ENCODE data around the gene PRR5L. TPM values are rescaled to one million over a fixed set of nuclear protein-coding genes. Genes with fewer than 3 reads are reported as not detected.

PRR5L gene
- total RNA-seq, 4 donors from 2014 or later: 1.1 to 3.4 (median 1.7) TPM

GRCh38 chr11:36340897-36341296 is 44.8 kb downstream of the PRR5L start:
- no peak for DNase-seq (ENCODE audit: low spot score in 2 of 2)

GRCh38 chr11:36341915-36342314 is 45.8 kb downstream of the PRR5L start:
- no peak for DNase-seq (ENCODE audit: low spot score in 2 of 2)
- WGBS, 2 donors: 86 to 92% methylated on average over 8 of the region's 8 CpGs
- intact Hi-C loops (cut with DNase I; ENCODE audit: low total_unique reads): no loop called here
- no peak overlapping the region for H3K4me3 ChIP-seq (ENCODE audit: low read depth, poor library complexity, severe bottlenecking)
- TF ChIP-seq CTCF (IDR thresholded peaks at IDR 0.05) (no peak), POLR2A (IDR thresholded peaks at IDR 0.05) (no peak)

More at GRCh38 chr11:36340897-36341296, 44.8 kb downstream of the PRR5L start:
- no peak for TF ChIP-seq CTCF (IDR thresholded peaks at IDR 0.05)
- no peak for TF ChIP-seq POLR2A (IDR thresholded peaks at IDR 0.05)
- intact Hi-C loops (cut with DNase I; ENCODE audit: low total_unique reads): no loop called here
- H3K4me3 ChIP-seq (ENCODE audit: low read depth, poor library complexity, severe bottlenecking): no peak overlapping the region
- WGBS, 2 donors: 70 to 75% methylated on average over 5 of the region's 5 CpGs

- WGBS, 2 donors: 74 to 80% methylated on average over 5 of the region's 5 CpGs
- no peak overlapping the region for H3K4me3 ChIP-seq (ENCODE audit: low read depth, poor library complexity, severe bottlenecking)
- DNase-seq (ENCODE audit: low spot score in 2 of 2): no peak
- TF ChIP-seq POLR2A (IDR thresholded peaks at IDR 0.05): no peak
- TF ChIP-seq CTCF (IDR thresholded peaks at IDR 0.05): no peak
- intact Hi-C loops (cut with DNase I; ENCODE audit: low total_unique reads): no loop called here
These were observed 46.2 kb downstream of the PRR5L start for GRCh38 chr11:36342327-36342726.

GRCh38 chr11:36343436-36343835 is 47.3 kb downstream of the PRR5L start:
- intact Hi-C loops (cut with DNase I; ENCODE audit: low total_unique reads): no loop called here
- TF ChIP-seq POLR2A (IDR thresholded peaks at IDR 0.05): no peak
- TF ChIP-seq CTCF (IDR thresholded peaks at IDR 0.05): no peak
- WGBS, 2 donors: 95 to 96% methylated on average over 5 of the region's 5 CpGs
- H3K4me3 ChIP-seq (ENCODE audit: low read depth, poor library complexity, severe bottlenecking): no peak overlapping the region
- DNase-seq (ENCODE audit: low spot score in 2 of 2): no peak

- intact Hi-C loops (cut with DNase I; ENCODE audit: low total_unique reads): no loop called here
- WGBS, 2 donors: 67 to 69% methylated on average over 11 of the region's 11 CpGs
- H3K4me3 ChIP-seq (ENCODE audit: low read depth, poor library complexity, severe bottlenecking): no peak overlapping the region
- no peak for TF ChIP-seq CTCF (IDR thresholded peaks at IDR 0.05)
- no peak for TF ChIP-seq POLR2A (IDR thresholded peaks at IDR 0.05)
- no peak for DNase-seq (ENCODE audit: low spot score in 2 of 2)
These were observed 49.0 kb downstream of the PRR5L start for GRCh38 chr11:36345084-36345511.

- intact Hi-C loops (cut with DNase I; ENCODE audit: low total_unique reads): no loop called here
- WGBS, 2 donors: 89 to 93% methylated on average over 7 of the region's 7 CpGs
- TF ChIP-seq POLR2A (IDR thresholded peaks at IDR 0.05) (no peak), CTCF (IDR thresholded peaks at IDR 0.05) (no peak)
- H3K4me3 ChIP-seq (ENCODE audit: low read depth, poor library complexity, severe bottlenecking): no peak overlapping the region
- no peak for DNase-seq (ENCODE audit: low spot score in 2 of 2)
These were observed 49.5 kb downstream of the PRR5L start for GRCh38 chr11:36345535-36346141.
